Fibroblast of lung (primary cell): ENCODE measurements around the gene ABCF2.

Source experiments
- EZH2 ChIP-seq: IDR thresholded peaks from 2 replicates; pipeline ENCODE4 v1.5.1; 2012; ENCODE audit warnings: low read length, control low read depth, mild to moderate bottlenecking; ENCODE audit errors: missing control alignments
- TF ChIP-seq, protein P1 (sequence below), 2 donors: IDR thresholded peaks in 1 of 2; conservative IDR thresholded peaks in 1 of 2; 1 replicate in 1 of 2; 2 replicates in 1 of 2; pipeline ENCODE4 v1.5.1; 2011 to 2012; ENCODE audit warnings: low read length in 2 of 2, control low read depth in 1 of 2, inconsistent platforms in 1 of 2, low read depth in 1 of 2, mild to moderate bottlenecking in 1 of 2

DNA sequence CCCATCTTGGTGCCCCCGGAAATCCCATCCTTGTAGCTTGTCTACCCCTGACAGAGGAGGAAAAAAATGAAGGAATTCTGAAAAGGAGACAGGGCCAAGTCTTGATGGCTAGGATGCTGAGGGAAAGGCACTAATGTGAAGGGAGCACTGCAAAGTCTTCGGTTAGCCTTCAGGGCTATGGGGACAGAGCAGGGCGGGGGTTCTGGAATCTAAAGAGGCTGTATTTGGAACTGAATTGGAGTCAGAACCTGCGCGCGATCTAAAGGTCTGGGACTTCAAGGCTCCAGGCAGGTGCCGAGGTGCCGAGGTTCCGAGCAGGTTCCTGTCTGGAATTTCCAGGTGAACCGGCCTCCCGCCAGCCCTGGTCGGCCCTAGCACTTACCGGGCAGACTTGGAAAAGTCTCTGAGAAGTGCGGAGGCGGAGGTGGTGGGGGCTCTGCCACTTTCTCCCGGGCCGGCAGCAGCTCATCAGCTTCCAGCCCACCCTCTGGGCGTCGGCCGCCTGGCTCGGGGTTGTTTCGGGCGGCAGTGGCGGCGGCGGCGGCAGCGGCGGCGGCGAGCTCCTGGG, 60.3 kb downstream of the ABCF2 start:
- TF ChIP-seq, protein P1, sequence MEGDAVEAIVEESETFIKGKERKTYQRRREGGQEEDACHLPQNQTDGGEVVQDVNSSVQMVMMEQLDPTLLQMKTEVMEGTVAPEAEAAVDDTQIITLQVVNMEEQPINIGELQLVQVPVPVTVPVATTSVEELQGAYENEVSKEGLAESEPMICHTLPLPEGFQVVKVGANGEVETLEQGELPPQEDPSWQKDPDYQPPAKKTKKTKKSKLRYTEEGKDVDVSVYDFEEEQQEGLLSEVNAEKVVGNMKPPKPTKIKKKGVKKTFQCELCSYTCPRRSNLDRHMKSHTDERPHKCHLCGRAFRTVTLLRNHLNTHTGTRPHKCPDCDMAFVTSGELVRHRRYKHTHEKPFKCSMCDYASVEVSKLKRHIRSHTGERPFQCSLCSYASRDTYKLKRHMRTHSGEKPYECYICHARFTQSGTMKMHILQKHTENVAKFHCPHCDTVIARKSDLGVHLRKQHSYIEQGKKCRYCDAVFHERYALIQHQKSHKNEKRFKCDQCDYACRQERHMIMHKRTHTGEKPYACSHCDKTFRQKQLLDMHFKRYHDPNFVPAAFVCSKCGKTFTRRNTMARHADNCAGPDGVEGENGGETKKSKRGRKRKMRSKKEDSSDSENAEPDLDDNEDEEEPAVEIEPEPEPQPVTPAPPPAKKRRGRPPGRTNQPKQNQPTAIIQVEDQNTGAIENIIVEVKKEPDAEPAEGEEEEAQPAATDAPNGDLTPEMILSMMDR (conservative IDR thresholded peaks at IDR 0.05 in 1 of 2, IDR thresholded peaks at IDR 0.05 in 1 of 2; ENCODE audit: low read depth in 1 of 2, low read length in 2 of 2): no peak
- peak; percentile 97 for TF ChIP-seq EZH2
